NCI-H1417 (cell line): Measurements from ENCODE around the gene CELSR1.
A peak's percentile ranks its signal among the peaks of the same experiment; 100 is the strongest.

Experiments used
- DNase-seq, 3 experiments: peaks; one replicate each; lab custom pipeline; 2025; lab: John Stamatoyannopoulos, UW

CELSR1 gene

DNA sequence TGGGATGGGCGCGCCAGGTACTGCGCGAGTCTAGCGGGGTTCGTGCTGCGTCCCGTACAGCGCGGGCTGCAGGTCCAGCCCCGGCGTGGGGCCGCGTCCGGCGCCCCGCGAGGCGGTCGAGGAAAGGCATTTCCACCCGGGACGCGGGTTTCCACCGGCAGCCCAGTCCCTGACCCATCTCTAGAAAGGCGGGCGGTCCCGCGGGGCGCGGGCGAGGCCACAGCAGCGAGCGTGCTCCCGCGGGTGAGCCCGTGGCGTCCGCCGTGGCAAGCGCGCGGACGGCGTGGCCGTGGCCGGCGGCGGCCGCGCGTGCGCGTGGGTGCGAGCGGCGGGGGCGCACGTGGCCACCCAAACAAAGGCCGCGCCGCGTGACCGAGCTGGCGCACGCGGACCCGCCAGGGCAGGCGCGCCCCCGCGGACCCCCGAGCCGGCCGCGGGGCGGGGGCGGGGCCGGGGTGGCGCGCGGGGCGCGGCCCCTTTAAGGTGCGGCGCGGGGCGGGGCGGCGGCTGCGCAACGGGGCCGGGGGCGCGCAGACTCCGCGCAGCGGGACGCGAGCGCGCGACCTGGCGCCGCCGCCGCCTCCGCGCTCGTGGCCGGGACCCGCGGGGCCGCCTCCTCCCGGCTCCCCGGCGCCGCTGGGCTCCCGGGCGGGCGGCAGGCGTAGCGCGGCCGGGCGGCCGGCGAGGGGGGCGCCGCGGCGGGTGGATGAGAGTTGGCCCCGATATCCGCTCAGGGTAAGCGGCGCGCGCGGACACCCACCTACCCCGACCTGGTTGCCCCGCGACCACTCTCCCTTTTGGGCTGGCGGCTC lies 39.3 kb upstream of the CELSR1 start:
- peak; percentile 8 to 48 (median 37) for DNase-seq

DNA sequence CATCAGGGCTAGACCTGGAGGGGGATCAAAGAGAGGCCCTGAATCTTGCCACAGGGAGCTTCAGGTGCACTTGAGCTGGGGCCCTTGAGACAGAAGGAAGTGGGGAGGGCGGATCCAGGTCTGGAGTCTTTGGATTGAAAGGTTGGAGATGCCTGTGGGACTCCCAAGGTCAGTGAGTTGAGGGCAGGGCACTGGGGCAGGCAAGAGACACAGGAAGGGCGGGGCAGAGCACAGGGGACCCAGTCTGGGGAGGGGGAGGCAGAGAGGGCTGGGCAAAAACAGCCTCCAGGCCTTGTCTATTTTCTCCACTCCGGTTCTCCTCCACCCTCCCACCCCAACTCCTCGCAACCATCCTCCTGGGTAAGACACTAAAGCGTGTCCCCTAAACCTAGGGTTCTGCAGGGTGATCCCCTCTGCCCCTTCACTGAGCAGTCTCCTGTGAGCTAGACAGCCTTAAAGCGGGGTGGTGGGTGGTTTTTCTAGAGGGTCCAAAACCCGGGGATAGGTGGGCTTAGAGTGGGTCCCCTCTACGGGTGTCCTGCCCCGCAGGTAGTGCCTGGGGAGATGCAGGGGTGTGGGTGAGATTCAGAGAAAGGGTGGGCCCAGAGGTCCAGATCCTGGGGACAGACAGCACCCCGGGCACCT lies 38.6 kb upstream of the CELSR1 start:
- DNase-seq, result peak in 1 of 3 experiments; percentile 6

DNA sequence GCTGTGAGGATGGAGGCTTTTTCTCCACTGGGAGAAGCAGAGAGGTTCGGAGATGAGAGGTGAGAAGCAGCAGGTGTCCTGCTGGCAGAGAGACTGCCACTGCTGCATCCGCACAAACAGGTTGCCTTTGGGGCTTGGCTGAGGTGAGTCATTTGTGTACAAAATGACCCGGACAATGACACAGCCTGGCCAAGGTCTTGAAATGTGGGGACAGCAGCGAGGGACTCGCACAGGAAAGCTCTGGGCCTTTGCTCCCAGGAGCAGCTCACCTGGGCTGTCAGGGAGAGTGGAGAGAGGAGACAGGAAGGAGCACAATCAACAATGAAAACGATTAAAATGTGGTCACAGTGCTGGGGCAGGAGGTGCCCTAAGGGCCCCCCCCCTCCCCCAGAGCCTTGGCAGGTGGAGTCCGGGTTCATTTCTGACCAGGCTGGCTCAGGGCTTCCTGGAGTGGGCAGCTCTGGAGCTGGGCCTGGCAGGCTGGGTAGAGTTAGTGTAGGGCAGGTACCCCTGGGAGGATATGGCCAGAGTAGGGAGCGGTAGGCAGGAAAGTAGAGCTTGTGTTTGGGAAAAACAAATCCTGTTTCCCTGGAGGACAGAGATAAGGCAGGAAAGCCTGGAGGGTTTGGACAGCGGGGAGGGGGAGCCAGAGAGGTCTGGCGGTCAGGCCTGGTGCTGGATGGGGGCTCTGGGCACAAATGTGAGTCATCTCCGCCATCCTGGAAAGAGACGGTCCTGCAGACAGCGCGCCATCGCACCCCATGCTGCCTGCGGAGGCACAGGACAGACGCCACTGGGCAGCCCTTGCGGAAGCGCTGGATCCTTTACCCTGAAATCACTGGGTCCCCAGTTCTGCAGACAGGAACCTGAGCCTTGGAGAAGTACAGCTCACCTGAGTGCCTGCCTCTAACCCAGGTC lies 37.8 kb upstream of the CELSR1 start:
- DNase-seq, result peak in 2 of 3 experiments; percentile 43 to 51

DNA sequence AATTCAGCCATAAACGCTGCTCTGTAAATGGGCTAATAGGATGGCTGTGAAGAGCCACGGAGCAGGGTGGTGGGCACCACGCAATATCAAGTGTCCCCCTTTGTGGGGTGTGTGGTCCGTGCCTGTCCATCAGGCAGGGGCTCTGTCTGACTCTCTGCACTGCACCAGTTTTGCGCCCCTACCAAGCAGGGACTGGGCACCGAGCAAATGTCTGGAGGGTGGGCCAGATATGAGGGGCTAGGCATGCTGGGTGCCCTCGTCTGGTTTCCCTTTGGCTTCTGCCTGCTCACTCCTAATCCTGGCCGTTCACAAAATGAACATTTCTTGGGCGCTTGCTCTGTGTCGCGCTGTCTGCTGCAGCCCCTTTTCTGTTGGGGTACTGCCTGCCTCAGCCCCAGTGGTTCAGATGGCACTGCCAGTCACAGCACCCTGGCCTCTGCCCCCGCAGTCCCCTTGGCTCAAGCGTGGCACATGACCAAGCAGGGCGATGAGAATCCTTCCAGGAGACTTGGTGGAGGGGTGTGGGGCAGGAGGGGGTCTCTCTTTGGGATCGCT lies 37.1 kb upstream of the CELSR1 start:
- DNase-seq, result no peak

DNA sequence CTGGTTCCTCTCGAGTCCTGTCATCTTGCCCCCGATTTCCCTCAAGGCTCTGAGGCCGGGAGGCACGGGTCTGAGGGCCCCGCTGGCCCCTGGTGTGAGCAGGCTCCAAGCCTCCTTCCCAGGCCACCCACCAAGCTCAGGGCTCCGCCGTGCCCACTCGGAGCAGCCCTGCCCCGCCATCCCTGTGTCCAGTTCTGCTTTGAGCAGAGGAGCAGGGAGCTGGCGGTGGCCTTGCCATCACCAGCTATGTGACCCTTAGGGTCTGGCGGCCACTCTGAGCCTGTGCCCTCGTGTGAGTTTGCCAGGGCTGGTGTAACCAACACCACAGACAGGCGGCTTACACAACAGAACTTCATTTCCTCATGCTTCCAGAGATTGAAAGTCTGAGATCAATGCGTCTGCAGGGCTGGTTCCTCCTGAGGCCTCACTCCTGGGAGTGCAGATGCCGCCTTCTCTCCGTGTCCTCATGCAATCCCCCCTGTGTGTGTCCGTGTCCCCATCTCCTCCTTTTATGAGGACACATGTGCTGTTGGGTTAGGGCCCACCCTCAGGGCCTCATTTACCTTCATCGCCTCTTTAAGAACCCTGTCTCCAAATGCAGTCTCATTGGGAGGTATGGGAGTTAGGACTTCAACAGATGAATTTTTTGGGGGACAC lies 36.5 kb upstream of the CELSR1 start:
- no peak for DNase-seq

DNA sequence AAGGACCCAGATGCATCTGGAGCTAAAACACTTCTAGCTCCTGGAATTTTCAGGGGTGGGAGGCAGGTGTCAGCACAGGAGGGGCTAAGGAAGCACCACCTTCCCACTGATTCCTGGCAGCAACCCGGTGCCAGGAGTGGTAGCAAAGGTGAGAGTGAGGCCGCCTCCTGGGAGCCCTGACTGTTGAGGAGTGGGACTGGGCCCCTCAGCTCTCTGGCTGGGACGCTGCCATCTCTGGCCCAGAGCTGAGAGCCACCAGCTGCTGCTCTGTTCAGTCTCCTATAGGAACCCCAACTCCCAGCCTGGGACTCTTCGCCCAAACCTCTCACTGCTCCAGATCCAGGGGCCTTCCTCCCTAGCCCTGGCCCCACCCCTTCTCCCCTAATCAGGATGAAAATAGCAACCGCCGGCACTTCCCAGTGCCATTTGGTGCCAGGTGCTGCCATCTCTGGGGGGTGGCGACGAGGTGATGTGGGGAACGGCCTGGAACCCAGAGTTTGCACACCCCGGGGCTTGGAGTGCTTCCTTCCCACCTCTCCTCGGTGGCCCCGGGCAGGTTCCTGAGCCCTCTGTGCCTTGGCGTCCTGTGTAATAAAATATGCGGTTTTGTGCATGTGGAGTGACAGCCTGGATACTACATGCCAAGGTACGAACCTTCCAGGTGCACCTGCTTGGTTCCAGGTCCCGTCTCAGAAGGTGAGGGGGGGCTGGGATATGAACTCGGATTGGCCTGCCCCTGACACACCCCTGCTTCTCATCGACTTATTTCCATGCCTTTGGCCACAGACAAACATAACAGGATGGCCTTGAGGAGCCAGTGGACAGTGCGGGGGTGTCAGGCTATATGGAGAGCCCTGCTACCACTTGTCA lies 35.7 kb upstream of the CELSR1 start:
- no peak for DNase-seq

DNA sequence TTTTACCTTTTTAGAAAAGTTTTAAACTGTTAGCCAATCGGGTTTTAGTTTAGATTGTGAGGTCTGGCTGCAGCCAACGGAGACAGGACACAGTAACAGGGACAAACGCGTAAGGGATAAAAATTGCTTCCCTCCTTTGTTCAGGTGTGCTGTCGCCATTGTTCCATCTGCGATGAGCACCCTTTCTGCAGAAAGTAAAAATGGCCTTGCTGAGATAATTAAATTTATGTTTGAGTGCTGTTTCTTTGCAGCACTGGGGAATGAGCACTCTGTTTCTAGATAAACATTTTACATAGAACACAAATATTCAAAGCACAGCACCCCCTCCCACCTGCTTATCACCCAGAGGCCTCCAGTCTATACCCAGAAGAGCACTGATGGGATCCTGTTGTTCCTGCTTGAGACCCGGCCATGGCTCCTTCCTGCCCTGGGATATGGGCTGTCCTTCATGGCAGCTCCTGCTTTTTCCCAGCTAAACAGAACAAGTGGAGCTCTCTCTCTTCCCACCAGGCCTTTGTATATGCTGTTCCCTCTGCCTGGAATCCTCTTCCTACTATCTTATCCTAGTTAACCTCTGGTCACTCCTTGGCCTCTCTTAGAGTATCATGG lies 34.3 kb upstream of the CELSR1 start:
- no peak for DNase-seq

DNA sequence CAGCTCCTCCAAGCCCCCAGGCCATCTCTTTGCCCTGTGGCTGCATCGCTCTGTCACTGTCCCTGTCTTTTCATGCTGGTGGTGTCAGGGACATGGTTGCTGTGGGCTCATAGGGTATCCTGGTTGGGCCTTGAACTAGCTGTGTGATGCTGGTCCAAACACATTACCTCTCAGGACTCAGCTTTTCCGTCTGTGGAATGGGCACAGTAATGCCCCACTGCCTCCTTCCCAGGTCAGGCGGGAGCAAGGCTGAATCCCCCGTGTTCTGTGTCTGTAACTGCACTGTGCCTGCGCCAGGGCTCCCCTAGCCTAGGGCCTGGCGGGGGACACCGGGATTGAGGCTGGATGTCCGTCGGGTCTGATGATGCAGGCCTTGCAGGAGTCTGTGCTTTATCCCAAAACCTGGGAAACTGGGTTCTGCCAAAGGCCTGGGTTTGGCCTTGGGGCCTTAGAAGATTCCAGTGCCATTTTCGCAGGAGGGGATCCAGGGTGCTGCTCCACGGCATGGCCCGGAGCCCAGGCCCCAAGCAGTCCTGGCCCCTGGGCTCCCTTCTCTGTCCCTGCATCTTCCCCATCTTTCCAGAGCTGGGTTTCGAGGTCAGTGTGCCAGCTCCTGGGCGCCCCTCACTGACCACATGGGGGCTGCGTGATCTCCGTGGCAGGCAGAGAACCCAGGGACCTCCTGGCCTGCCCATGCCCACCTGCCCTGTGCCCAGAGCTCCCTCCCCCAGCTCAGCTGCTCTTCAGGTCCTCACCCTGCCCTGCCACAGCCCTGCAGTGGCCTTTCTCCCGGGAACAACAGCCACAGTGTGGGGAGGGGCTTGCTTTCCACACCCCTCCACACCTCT lies 32.7 kb upstream of the CELSR1 start:
- DNase-seq, result no peak

DNA sequence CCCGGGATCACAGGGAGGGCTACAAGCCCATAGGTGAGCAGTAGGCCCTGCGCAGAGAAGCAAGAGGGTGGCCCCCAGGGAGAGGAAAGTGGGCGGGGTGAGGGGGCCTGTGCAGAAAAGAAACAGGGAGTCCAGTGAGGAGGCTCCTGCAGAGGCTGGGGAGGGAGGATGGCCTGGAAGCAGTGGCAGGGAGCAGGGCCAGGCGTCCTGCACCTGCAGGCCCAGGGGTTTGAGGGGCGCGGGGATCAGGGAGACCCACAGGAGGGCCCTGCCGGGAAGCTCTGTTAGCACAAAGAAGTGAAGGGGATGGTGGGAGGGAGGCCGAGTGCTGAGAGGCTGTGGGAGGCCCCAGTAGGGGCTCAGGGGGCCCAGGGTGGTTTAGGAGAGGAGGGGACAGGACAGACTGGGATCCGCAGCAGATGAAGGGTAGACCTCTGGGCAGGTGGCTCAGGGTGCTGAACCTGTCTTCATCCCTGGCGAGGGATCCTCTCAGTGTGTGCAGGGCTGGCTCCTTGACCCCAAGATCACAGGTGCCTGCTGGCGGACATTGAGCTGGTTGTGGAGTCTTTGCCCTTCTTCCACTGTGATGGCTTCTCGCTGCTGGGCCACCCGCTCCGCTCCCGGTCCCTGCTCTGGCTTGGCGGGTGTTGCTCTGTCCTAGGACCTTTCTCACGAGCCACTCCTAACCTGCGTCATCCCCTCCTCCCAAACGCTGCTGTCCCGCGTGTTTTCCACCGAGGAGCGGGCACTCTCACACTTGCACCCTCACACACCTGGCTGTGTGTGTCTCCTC lies 31.8 kb upstream of the CELSR1 start:
- DNase-seq, result no peak

DNA sequence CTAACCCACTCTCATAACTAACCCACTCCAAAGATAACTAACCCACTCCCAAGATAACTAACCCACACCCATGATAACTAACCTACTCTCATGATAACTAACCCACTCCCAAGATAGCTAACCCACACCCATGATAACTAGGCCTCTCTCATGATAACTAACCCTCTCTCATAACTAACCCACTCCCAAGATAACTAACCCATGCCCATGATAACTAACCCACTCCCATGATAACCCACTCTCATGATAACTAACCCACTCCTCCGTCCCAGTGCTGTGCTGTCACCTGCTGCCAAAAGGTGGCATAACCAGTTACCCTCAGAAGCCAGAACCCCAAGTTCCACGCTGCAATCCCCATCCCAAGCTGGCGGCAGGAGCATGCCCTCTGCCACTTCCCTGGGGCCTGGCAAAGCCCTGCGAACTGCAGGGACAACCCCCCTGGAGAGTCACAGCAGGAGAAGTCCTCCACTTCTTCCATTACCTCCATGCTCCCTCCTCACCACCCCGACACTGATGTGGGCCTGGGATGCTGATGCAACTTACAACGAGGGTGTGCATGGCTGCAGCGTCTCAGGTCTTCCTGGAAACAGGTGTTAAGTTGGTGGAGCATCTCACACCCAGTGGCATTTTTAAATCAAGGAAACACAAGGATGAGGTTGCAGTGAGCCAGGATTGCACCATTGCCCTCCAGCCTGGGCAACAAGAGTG lies 30.8 kb upstream of the CELSR1 start:
- DNase-seq, result no peak

DNA sequence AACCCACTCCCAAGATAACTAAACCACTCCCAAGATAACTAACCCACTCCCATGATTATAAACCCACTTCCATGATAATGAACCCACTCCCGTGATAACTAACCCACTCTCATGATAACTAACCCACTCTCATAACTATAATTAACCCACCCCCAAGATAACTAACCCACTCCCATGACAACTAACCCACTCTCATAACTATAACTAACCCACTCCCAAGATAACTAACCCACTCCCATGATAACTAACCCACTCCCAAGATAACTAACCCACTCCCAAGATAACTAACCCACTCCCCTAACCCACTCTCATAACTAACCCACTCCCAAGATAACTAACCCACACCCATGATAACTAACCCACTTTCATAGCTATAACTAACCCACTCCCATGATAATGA lies 30.1 kb upstream of the CELSR1 start:
- DNase-seq, result no peak

DNA sequence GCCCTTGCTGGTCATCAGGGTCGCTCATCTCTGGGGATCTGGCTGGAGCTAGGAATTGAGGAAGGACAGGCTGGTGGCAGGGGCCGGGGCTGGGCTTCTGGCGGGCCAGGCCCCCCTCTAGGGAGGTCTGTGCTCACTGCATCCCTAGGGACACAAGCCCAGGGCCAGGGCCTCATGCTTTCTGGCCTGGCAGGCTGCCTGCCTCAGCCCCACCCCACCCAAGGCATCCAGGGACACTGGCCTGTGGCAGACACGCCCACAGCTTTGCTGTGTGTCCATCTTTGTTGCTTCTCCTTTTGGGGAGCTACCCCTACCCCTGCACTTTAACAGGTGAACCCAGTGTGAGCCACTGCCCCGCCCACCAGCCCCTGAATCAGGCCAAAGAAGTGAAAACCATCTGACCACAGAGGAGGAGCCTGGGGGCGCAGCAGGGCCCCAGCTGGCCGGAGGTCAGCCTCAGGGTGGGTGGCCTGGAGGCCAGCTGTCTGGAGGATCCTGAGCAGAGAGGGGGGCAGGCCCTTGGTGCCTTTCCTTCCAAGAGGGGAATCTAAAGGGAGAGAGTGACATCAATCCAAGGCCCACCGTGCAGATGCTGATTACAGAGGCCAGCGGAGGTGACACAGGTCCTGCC lies 26.8 kb upstream of the CELSR1 start:
- DNase-seq, result no peak

DNA sequence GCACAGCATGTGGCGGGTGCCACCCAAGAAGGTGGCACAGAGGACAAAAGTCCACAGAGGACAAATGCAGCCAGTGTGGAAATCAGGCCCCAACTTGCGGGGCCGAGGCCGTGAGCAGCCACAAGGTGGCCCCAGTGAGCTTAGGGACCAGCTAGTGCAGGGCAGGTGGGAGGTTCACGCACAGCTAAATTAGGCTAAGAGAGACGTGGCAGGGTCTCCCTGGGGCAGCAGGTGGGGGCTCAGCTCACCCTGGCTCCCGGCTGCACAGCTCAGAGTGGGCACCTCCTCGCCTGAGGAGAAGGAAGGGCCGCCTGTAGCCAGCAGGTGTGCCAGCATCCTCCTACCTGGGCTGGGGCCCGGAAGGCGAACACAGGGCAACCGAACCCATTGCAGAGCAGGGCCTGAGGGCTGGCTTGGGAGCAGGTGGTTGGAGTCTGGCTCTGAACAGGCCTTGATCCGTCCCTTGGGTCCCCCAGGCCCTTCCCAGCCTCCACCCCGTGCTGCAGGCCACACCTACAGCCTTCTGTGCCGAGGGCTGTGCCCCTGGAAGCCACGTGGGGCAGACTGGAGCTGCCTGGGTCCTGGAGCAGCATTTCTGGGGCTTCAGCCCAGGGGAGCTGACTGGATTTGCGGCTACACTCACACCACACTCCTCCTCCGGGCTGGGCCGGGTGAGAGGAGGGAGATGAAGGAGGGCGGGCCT lies 26.1 kb upstream of the CELSR1 start:
- peak; percentile 6 to 88 (median 77) for DNase-seq

DNA sequence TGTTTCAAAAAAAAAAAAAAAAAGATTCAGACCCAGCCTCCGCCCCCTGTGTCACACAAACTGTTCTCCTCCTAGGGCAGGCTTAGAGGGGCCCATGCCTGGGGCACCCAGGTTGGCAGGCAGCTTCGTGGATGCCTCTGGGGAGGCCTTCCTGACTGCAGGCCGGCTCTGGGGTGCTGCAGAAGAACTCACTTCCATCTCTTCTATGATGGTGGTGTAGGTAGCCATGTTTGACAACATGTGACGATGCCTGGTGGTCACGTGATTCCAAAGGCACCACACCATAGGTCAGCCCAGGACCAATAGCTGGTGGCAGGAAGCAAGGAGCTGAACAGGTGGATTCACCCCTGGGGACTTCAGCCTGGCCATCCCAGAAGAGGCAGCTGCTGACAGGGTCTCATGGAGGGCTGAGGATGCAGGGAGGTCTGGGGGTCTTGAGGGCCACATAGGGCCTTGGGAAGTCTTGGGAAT lies 24.1 kb upstream of the CELSR1 start:
- peak in 1 of 3 experiments; percentile 19 for DNase-seq

DNA sequence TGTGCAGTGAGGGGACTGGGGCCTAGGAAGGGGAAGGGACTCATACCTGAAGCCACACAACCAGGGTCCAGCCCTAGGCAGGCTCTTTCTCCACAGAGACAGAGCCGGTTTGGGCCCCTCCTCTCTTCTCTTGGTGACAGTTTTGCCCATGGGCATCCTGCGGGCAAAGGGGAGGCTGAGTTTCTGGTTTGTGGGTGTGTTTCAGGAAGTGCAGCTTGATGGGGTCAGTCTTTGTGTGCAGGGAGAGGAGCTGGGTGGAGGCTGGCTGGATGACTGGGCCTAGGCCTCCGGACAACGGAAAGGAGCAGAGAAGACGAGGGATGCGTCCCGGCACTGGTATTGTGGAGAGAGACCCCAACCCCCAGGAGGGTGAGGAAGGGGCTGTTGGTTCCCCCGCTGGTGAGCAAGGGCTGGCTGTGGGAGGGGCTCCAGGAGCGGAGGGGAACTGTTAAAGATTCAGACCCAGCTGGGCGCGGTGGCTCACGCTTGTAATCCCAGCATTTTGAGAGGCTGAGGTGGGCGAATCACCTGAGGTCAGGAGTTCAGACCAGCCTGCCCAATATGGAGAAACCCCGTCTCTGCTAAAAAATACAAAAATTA lies 23.4 kb upstream of the CELSR1 start:
- no peak for DNase-seq
